LNCaP clone FGC (cell line): Measurements from ENCODE around the gene YTHDF1.

Experiments
- DNase-seq: peaks from one replicate; pipeline ENCODE4 v3.0.0-alpha.2; 2011; ENCODE audit warnings: low read depth
- H3K4me3 ChIP-seq: 2 replicates; pipeline ENCODE4 v1.5.1; 2011; ENCODE audit warnings: mild to moderate bottlenecking, low read depth, low read length, control low read depth
- TF ChIP-seq, protein P1 (sequence below): IDR thresholded peaks from 2 replicates; pipeline ENCODE4 v1.5.1; 2012; ENCODE audit warnings: mild to moderate bottlenecking; ENCODE audit not compliant: control insufficient read depth, insufficient read depth; ENCODE audit errors: extremely low read depth

YTHDF1 gene

DNA sequence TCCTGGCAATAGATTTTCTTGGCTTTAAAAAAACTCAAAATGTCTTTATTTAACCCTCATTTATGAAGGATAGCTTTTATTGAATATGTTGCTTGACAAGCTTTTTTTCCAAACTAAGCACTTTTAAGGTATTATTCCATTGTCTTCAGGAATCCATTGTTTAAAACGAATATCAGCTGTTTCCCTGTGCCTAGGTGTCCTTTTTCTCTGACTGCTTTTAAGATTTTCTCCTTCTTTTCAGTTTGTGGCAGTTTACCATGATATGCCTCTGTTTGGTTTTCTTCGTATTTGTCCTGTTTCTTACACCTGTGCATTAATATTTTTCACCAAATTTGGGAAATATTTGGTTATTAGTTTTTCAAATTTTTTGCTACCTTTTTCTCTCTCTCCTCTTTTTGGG, 68.4 kb downstream of the YTHDF1 start:
- no peak for DNase-seq
- TF ChIP-seq, protein P1, sequence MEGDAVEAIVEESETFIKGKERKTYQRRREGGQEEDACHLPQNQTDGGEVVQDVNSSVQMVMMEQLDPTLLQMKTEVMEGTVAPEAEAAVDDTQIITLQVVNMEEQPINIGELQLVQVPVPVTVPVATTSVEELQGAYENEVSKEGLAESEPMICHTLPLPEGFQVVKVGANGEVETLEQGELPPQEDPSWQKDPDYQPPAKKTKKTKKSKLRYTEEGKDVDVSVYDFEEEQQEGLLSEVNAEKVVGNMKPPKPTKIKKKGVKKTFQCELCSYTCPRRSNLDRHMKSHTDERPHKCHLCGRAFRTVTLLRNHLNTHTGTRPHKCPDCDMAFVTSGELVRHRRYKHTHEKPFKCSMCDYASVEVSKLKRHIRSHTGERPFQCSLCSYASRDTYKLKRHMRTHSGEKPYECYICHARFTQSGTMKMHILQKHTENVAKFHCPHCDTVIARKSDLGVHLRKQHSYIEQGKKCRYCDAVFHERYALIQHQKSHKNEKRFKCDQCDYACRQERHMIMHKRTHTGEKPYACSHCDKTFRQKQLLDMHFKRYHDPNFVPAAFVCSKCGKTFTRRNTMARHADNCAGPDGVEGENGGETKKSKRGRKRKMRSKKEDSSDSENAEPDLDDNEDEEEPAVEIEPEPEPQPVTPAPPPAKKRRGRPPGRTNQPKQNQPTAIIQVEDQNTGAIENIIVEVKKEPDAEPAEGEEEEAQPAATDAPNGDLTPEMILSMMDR = no peak
- no peak overlapping the region for H3K4me3 ChIP-seq
